ENCODE data around the gene FBRSL1.

DNA sequence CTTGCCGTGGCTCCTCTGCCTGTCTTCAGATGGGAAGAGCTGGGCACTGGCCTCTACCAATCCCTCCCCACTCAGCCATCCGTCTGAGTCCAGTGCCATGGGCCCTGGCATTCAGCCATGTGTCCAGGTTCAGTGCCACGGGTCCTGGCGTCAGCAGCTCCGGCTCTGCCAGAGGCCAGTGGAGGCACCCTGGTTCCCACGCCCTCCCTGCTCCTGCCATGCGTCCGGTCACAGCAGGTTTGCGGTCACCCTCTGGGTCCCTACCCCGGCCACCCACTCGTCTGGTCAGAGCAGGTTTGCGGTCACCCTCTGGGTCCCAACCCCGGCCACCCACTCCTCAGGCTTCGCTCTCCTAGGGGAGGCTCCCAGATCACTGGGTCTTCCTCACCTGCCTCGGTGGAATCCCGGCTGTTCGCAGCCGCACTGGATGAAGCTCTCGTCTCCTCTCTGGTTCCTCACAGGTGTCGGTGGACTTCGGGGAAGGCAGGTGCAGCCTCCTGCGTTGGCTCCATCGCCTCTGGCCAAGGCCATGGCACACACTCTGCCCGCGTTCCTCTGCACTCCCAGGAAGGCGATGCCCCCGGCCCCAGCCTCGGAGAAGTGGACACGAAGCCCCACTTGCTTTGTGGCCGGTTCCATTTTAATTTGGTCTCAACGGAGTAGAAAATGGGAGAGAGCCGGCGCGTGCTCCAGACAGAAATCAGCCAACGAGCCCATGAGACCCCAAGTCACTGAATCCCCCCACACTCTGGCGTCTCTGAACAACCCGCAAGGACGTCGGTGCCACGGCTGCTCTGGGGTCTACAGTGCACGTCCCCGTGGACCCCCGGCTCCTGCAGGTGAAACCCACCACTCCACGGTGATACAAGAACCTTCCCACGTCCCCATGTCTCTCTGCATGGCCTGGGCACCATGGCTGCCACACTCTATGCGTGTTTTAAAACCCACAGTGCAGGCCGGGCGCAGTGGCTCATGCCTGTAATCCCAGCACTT, 47.8 kb upstream of the FBRSL1 start:
- TF ChIP-seq POLR2A (IDR thresholded peaks at IDR 0.05), result no peak
- TF ChIP-seq, protein P1, sequence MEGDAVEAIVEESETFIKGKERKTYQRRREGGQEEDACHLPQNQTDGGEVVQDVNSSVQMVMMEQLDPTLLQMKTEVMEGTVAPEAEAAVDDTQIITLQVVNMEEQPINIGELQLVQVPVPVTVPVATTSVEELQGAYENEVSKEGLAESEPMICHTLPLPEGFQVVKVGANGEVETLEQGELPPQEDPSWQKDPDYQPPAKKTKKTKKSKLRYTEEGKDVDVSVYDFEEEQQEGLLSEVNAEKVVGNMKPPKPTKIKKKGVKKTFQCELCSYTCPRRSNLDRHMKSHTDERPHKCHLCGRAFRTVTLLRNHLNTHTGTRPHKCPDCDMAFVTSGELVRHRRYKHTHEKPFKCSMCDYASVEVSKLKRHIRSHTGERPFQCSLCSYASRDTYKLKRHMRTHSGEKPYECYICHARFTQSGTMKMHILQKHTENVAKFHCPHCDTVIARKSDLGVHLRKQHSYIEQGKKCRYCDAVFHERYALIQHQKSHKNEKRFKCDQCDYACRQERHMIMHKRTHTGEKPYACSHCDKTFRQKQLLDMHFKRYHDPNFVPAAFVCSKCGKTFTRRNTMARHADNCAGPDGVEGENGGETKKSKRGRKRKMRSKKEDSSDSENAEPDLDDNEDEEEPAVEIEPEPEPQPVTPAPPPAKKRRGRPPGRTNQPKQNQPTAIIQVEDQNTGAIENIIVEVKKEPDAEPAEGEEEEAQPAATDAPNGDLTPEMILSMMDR (IDR thresholded peaks at IDR 0.05), result no peak
